Measurements from ENCODE around the gene REEP5. TPM values are rescaled to one million over a fixed set of nuclear protein-coding genes. Genes with fewer than 3 reads are reported as not detected.

Gene REEP5
- total and polyA plus RNA-seq, 2 of the 13 experiments (the other 11 are each of a cell fraction or from before 2014, with no cell fraction given): 49.4 to 239 TPM

DNA sequence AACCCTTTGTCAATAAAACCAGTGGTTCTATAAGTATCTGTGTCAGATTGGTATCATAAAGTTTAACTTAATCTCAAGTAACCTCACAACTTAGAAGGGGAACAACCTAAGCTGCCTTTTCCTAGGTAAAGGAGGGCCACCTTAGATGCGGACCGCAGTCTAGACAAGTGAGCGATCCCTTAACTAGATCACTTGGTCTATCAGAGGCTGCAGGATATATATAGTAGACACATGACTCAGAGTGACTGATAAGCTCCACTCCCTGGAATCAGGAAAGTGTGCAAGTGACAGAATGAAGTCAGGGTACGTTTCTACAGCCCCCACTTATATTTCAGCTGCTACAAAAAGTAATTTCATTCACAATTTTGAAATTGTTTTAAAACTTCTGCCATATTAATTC, 7.4 kb downstream of the REEP5 start:
- Histone ChIP-seq H3K9me3 (ENCODE audit: low read length) (no peaks in the 10 kb centered on the region), H3K27me3 (ENCODE audit: control insufficient read depth in 1 of 2, insufficient read depth in 2 of 2, low read length in 2 of 2) (no peaks in the 10 kb centered on the region), H3K4me1 (ENCODE audit: insufficient read depth, low read length) (peaks cover 42% of the 10 kb centered on the region), H3K9ac (ENCODE audit: insufficient read depth, low read depth, low read length) (no peak overlapping the region), H3K4me2 (ENCODE audit: low read depth, low read length) (no peak overlapping the region), H3K79me2 (ENCODE audit: insufficient read depth, low read length) (peaks cover 22% of the 10 kb centered on the region), H2AFZ (ENCODE audit: low read length) (no peak overlapping the region), H3K4me3 (replicated peaks in 1 of 3; ENCODE audit: insufficient read depth in 1 of 3, low read depth in 2 of 3, low read length in 3 of 3) (no peak overlapping the region), H3K27ac (ENCODE audit: extremely low read length, insufficient read depth, low read length) (no peak overlapping the region), H4K20me1 (ENCODE audit: insufficient read depth, low read length) (peaks cover 2% of the 10 kb centered on the region; the same call in 1 of the 2 replicates), H3K36me3 (replicated peaks in 1 of 2; ENCODE audit: control insufficient read depth in 1 of 2, insufficient read depth in 2 of 2, low read length in 2 of 2) (peaks cover 8 to 47% of the 10 kb centered on the region in 2 experiments)
- WGBS (ENCODE audit: low lambda C conversion rate): 95% methylated on average over 4 of the region's 4 CpGs
- in situ Hi-C loops (cut with HindIII; ENCODE audit: extremely low pct_ligation_motif_present, low pct_unique_long_range_greater_than_20kb) (no loop called here), intact Hi-C loops (cut with micrococcal nuclease; ENCODE audit: unreplicated experiment) (no loop called here)
- FAIRE-seq (no peak), DNase-seq (ENCODE audit: low spot score) (no peak), ATAC-seq (no peak)
- ChIA-PET CTCF (ENCODE audit: low intra/inter-chr PET ratio, low total read pairs) (no interaction called here), POLR2A (interaction anchor here (0.6 to 2.3 kb wide), 2 partner anchors 54 to 62 kb away, joined by 3 to 8 read pairs; partner anchors contain the start of gene SRP19)
- BruUV-seq (replicated peaks): no TSS peak
- TF ChIP-seq, protein P1, sequence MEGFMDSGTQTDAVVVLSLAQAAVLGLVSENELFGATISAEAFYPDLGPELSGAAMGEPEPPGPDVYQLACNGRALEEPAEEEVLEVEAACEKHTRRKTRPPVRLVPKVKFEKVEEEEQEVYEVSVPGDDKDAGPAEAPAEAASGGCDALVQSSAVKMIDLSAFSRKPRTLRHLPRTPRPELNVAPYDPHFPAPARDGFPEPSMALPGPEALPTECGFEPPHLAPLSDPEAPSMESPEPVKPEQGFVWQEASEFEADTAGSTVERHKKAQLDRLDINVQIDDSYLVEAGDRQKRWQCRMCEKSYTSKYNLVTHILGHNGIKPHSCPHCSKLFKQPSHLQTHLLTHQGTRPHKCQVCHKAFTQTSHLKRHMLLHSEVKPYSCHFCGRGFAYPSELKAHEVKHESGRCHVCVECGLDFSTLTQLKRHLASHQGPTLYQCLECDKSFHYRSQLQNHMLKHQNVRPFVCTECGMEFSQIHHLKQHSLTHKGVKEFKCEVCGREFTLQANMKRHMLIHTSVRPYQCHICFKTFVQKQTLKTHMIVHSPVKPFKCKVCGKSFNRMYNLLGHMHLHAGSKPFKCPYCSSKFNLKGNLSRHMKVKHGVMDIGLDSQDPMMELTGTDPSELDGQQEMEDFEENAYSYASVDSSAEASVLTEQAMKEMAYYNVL (CRISPR knock-in tag; IDR thresholded peaks at IDR 0.05; ENCODE audit: borderline replicate concordance): no peak
- TF ChIP-seq ZMAT3 (CRISPR knock-in tag; conservative IDR thresholded peaks at IDR 0.05) (no peak), ZNF329 (CRISPR knock-in tag; IDR thresholded peaks at IDR 0.05; ENCODE audit: low read depth) (no peak), MTA3 (CRISPR knock-in tag; IDR thresholded peaks at IDR 0.05) (no peak), RORA (CRISPR knock-in tag; IDR thresholded peaks at IDR 0.05) (no peak), ZNF652 (CRISPR knock-in tag; IDR thresholded peaks at IDR 0.05; ENCODE audit: borderline replicate concordance, low read depth) (no peak), TOE1 (CRISPR knock-in tag; IDR thresholded peaks at IDR 0.05) (no peak), SRSF9 (IDR thresholded peaks at IDR 0.05; ENCODE audit: borderline replicate concordance, insufficient read depth, low read depth, low read length, poor library complexity, severe bottlenecking) (no peak), ZNF432 (CRISPR knock-in tag; IDR thresholded peaks at IDR 0.05; ENCODE audit: borderline replicate concordance) (no peak), GFI1 (CRISPR knock-in tag; IDR thresholded peaks at IDR 0.05; ENCODE audit: borderline replicate concordance) (no peak), ZNF180 (CRISPR knock-in tag; IDR thresholded peaks at IDR 0.05; ENCODE audit: borderline replicate concordance, low read depth) (no peak)
- TF ChIP-seq, protein P2, sequence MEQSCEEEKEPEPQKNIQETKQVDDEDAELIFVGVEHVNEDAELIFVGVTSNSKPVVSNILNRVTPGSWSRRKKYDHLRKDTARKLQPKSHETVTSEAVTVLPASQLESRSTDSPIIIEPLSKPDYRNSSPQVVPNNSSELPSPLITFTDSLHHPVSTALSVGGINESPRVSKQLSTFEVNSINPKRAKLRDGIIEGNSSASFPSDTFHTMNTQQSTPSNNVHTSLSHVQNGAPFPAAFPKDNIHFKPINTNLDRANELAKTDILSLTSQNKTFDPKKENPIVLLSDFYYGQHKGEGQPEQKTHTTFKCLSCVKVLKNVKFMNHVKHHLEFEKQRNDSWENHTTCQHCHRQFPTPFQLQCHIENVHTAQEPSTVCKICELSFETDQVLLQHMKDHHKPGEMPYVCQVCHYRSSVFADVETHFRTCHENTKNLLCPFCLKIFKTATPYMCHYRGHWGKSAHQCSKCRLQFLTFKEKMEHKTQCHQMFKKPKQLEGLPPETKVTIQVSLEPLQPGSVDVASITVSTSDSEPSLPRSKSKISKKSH (CRISPR knock-in tag; IDR thresholded peaks at IDR 0.05; ENCODE audit: borderline replicate concordance): no peak
- TF ChIP-seq, protein P3, sequence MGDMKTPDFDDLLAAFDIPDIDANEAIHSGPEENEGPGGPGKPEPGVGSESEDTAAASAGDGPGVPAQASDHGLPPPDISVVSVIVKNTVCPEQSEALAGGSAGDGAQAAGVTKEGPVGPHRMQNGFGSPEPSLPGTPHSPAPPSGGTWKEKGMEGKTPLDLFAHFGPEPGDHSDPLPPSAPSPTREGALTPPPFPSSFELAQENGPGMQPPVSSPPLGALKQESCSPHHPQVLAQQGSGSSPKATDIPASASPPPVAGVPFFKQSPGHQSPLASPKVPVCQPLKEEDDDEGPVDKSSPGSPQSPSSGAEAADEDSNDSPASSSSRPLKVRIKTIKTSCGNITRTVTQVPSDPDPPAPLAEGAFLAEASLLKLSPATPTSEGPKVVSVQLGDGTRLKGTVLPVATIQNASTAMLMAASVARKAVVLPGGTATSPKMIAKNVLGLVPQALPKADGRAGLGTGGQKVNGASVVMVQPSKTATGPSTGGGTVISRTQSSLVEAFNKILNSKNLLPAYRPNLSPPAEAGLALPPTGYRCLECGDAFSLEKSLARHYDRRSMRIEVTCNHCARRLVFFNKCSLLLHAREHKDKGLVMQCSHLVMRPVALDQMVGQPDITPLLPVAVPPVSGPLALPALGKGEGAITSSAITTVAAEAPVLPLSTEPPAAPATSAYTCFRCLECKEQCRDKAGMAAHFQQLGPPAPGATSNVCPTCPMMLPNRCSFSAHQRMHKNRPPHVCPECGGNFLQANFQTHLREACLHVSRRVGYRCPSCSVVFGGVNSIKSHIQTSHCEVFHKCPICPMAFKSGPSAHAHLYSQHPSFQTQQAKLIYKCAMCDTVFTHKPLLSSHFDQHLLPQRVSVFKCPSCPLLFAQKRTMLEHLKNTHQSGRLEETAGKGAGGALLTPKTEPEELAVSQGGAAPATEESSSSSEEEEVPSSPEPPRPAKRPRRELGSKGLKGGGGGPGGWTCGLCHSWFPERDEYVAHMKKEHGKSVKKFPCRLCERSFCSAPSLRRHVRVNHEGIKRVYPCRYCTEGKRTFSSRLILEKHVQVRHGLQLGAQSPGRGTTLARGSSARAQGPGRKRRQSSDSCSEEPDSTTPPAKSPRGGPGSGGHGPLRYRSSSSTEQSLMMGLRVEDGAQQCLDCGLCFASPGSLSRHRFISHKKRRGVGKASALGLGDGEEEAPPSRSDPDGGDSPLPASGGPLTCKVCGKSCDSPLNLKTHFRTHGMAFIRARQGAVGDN (CRISPR knock-in tag; IDR thresholded peaks at IDR 0.05): no peak
- TF ChIP-seq, protein P4, sequence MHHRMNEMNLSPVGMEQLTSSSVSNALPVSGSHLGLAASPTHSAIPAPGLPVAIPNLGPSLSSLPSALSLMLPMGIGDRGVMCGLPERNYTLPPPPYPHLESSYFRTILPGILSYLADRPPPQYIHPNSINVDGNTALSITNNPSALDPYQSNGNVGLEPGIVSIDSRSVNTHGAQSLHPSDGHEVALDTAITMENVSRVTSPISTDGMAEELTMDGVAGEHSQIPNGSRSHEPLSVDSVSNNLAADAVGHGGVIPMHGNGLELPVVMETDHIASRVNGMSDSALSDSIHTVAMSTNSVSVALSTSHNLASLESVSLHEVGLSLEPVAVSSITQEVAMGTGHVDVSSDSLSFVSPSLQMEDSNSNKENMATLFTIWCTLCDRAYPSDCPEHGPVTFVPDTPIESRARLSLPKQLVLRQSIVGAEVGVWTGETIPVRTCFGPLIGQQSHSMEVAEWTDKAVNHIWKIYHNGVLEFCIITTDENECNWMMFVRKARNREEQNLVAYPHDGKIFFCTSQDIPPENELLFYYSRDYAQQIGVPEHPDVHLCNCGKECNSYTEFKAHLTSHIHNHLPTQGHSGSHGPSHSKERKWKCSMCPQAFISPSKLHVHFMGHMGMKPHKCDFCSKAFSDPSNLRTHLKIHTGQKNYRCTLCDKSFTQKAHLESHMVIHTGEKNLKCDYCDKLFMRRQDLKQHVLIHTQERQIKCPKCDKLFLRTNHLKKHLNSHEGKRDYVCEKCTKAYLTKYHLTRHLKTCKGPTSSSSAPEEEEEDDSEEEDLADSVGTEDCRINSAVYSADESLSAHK (CRISPR knock-in tag; IDR thresholded peaks at IDR 0.05; ENCODE audit: borderline replicate concordance): no peak
